HG02610 (cell line): ENCODE measurements around the gene PHF13.
A peak's percentile ranks its signal among the peaks of the same experiment; 100 is the strongest.

Experiments
- ATAC-seq: cut with Tn5 transposase; IDR thresholded peaks from one replicate; pipeline ENCODE4 v1.9.1; 2021; ENCODE audit warnings: mild to moderate bottlenecking, moderate library complexity; ENCODE audit not compliant: unreplicated experiment

The PHF13 gene

GRCh38 chr1:6601049-6601922 lies 12.2 kb upstream of the PHF13 start:
- peak; percentile 32 for ATAC-seq

- ATAC-seq = peak; percentile 26
These were observed 11.4 kb upstream of the PHF13 start for GRCh38 chr1:6601923-6602668.

DNA sequence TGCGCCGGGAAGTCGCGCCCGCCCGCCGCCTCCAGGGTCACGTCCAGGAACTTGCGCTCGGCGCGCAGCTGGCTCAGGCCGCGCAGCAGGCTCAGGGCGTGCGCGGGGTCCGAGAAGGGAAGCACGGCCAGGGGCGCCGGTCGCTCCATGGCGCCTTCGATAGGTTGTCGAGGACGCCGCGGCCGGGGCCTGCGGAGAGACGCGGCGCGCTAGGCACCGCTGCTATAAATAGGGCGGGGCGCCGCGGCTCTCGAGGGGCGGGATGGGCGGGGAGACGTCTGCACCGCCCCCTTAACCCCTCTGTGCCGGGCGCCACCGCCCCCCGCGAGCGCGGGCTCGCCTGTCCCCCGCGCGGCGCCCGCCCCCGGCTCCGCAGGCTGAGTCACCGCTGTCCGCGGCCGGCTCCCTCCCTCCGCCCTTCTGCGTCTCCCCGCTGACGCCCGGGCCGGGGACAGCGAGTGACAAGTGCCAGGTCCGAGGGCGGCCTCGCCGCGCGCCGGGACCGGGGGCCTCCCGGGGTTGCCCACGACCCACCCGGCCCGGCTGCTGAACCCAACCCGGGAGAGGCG lies 10.8 kb upstream of the PHF13 start, which contains the start of gene KLHL21:
TSS of gene KLHL21 (minus strand) at position 201 of the 569 bp plus-strand sequence. CDS start at position 149, 52 bp downstream.
- peak; percentile 46 for ATAC-seq

DNA sequence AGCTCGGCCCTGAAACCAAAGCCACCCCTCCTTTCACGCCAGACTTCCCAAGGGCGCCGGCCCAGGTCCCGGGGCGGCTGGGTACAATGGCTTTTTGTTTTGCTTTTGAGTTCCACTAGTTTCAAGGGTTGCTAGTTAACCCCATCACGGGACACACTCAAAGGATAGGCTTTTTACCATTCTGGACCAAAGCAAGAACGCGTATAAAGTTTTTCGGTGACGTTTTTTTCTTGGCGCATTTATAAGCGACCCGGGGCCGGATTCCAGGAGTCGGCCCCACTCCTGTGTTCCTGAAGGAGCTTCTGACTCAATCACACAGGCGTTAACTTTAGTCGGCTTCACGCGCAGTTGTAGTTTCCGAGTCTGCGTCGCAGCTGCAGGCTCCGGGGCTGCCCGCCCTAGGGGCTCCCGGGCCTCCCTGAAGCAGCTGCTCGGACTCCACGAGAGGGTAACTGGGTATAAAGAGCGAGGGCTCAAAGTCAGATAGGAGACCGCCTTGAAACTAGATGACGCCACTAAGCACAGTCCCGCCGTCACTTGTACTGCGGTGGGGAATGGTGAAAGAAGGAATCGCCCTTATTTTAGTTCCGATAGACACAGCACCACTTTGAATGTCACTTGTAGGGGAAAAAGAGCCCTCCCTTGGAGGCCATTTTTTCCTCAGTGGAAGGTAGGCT lies 10.2 kb upstream of the PHF13 start:
- ATAC-seq = peak; percentile 15

GRCh38 chr1:6603915-6604558 lies 9.5 kb upstream of the PHF13 start:
- no peak for ATAC-seq

GRCh38 chr1:6612641-6613360 lies 730 bp upstream of the PHF13 start:
- ATAC-seq = peak; percentile 31

- ATAC-seq = no peak
These were observed 743 bp downstream of the PHF13 start for GRCh38 chr1:6614019-6614928.

DNA sequence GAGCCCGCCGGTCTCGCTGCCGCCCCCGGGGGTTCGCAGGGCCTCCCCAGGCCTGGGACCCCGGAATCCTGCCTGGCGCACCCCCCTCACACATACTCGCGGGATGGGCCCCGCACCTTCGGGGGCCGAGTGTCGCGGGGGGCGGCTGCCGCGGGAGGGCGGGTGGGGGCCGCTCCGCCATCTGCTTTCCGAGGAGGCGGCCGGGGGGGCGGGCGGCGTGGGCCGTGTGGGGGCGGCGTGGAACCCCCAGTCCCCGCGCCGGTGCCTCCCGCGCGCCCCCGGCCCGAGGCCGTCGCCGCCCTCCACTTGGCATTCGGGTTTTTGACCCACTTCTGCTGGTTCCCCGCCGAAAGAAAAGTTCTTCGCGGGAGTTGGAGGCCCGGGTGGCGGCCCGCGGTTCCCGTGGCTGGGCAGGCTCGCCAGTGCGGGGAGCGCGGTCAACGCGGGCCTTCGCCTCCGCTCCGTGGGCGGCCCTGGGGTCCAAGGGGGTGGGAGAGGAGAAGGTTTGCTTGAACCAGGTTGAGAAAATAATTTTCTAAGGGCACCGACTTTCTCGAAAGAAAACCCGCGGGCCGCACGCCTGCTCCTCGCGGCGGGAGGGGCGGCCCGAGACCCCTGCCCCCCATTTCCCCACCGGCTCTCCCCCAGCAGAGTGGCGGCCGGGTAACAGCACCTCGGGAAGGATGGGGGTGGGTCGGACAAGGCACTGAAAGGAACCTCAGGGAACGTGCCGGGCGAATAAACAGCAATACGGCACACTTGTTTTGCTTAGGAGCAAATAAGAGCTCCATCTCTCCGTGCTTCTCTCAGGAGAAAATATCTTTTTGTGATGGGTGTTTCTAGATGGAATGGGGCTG lies 1.6 kb downstream of the PHF13 start:
- ATAC-seq = no peak

- ATAC-seq = no peak
These were observed 5.5 kb downstream of the PHF13 start for GRCh38 chr1:6619045-6619444.

GRCh38 chr1:6621429-6622391 lies 8.2 kb downstream of the PHF13 start:
- ATAC-seq = no peak

- no peak for ATAC-seq
These were observed 9.0 kb downstream of the PHF13 start for GRCh38 chr1:6622396-6623152.

DNA sequence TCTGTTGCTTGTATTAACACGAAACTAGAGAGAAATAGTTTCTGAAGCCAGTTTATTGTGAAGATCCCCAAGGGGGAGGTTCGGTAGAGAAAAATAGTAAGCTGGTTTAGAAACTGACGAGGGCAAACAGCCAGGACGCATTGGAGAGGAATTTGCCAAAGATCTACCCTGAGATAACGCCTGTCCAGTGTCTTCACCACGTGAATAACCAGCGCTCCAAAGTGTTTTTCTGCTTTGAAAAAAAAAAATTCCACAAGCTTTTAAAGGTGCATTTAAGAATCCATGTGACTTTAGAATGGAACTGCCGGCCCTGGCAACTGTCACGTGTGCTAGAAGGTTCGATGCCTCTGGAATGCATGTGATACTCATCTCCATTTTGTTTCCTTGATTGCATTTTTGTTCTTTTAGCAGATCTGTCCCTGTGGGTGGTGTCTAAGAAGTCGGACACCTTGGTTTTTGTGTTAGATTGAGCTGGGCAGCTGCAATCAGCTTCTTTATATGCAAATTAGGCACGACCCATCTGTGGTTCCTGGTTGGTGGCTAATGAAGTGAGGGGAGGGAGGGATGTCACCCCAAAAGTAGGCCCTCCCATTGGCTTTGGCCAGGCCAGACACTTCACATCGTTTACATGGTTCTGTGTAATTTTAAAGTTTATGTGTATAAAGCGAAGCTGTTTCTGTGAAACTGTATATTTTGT lies 9.9 kb downstream of the PHF13 start:
- no peak for ATAC-seq

- ATAC-seq = peak; percentile 74
These were observed 11.4 kb downstream of the PHF13 start, which contains the start of gene THAP3 for GRCh38 chr1:6624710-6625583. THAP3 (plus strand) TSS chr1:6624868; CDS start chr1:6625219, 351 bp downstream.

GRCh38 chr1:6625584-6626149 lies 12.1 kb downstream of the PHF13 start:
- ATAC-seq = no peak
